Upper lobe of left lung (tissue), 4 donors: ENCODE measurements around the gene PCDHA12.

Experiments
- CTCF ChIP-seq, 6 experiments: fragments of 450-650 bp in 4 of 6; fragments of 200-600 bp in 2 of 6; sonication (generic) in 2 of 6; IDR thresholded peaks; one replicate each; pipeline ENCODE4 v1.5.1; 2016 to 2019; ENCODE audit warnings: antibody characterized with exemption in 6 of 6
- POLR2A ChIP-seq, 4 donors: fragments of 450-650 bp; IDR thresholded peaks; one replicate each; pipeline ENCODE4 v1.5.1; 2016 to 2017; ENCODE audit warnings: antibody characterized with exemption in 4 of 4, mild to moderate bottlenecking in 2 of 4
- POLR2AphosphoS5 ChIP-seq, 2 donors: sonication (generic); formaldehyde crosslinking; IDR thresholded peaks; one replicate each; pipeline ENCODE4 v1.5.1; 2017; ENCODE audit warnings: antibody characterized with exemption in 2 of 2

DNA sequence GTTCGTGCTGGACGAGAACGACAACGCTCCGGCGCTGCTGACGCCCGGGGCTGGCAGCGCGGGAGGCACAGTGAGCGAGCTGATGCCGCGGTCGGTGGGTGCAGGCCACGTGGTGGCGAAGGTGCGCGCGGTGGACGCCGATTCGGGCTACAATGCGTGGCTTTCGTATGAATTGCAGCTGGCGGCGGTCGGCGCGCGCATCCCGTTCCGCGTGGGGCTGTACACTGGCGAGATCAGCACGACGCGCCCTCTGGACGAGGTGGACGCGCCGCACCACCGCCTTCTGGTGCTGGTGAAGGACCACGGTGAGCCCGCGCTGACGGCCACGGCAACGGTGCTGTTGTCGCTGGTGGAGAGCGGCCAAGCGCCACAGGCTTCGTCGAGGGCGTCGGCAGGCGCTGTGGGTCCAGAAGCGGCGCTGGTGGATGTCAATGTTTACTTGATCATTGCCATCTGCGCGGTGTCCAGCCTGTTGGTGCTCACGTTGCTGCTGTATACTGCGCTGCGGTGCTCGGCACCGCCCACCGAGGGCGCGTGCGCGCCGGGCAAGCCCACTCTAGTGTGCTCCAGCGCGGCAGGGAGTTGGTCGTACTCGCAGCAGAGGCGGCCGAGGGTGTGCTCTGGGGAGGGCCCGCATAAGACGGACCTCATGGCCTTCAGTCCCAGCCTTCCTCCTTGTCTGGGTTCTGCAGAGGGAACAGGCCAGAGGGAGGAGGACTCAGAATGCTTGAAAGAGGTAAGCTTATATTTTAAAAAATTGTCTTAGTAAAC, 9.0 kb downstream of the PCDHA12 start:
- TF ChIP-seq CTCF (IDR thresholded peaks at IDR 0.05) (no peak), POLR2A (IDR thresholded peaks at IDR 0.05) (no peak), POLR2AphosphoS5 (IDR thresholded peaks at IDR 0.05) (no peak)
